Esophagus muscularis mucosa (tissue), 4 donors: ENCODE results near the gene IPO11. TPM values are rescaled to one million over a fixed set of nuclear protein-coding genes. Genes with fewer than 3 reads are reported as not detected.

Experiments
- DNase-seq: peaks from one replicate; pipeline ENCODE4 v3.0.0-alpha.2; 2017; ENCODE audit errors: extremely low spot score
- H3K27ac ChIP-seq, 4 donors: fragments of 200-600 bp; sonication (generic); replicated peaks in 1 of 4; 1 replicate in 3 of 4; 2 replicates in 1 of 4; pipeline ENCODE4 v1.5.1; 2016 to 2019; ENCODE audit warnings: mild to moderate bottlenecking in 1 of 4
- H3K27me3 ChIP-seq, 4 donors: fragments of 200-600 bp; sonication (generic); one replicate each; pipeline versions ENCODE4 v1.5.1 to v1.6.0; 2016 to 2019
- H3K36me3 ChIP-seq, 4 donors: fragments of 200-600 bp; sonication (generic); one replicate each; pipeline ENCODE4 v1.5.1; 2016 to 2019
- H3K4me1 ChIP-seq, 4 donors: fragments of 200-600 bp; sonication (generic); one replicate each; pipeline ENCODE4 v1.5.1; 2016 to 2019
- H3K4me3 ChIP-seq, 4 donors: fragments of 200-600 bp; sonication (generic); 1 replicate in 2 of 4; 2 replicates in 2 of 4; pipeline ENCODE4 v1.5.1; 2016 to 2019; ENCODE audit warnings: mild to moderate bottlenecking in 4 of 4, moderate library complexity in 1 of 4
- H3K9me3 ChIP-seq, 4 donors: fragments of 200-600 bp; sonication (generic); 1 replicate in 3 of 4; 2 replicates in 1 of 4; pipeline ENCODE4 v1.5.1; 2016 to 2019
- EP300 ChIP-seq: sonication (generic); formaldehyde crosslinking; IDR thresholded peaks from one replicate; pipeline ENCODE4 v1.6.1; 2017; ENCODE audit warnings: antibody characterized with exemption
- POLR2A ChIP-seq: fragments of 450-650 bp; IDR thresholded peaks from one replicate; pipeline ENCODE4 v1.6.1; 2017; ENCODE audit warnings: antibody characterized with exemption, moderate library complexity, mild to moderate bottlenecking, low read depth
- POLR2AphosphoS5 ChIP-seq, 2 donors: sonication (generic); formaldehyde crosslinking; IDR thresholded peaks; one replicate each; pipeline ENCODE4 v1.6.1; 2017; ENCODE audit warnings: antibody characterized with exemption in 2 of 2
- WGBS: methylation state at CpG from one replicate; pipeline ENCODE4 v1.1.5; 2018; 5-methylcytosine and 5-hydroxymethylcytosine counted together
- intact Hi-C: fragments of 100-400 bp; cut with DNase I; formaldehyde crosslinking; loops from one replicate; pipeline ENCODE4 v1.15.1; 2023
- total RNA-seq, 4 donors: library from RNA; depleted of rRNA; stranded (reverse); fragments of >200 nt; gene quantifications; one replicate each; pipeline versions ENCODE4 v1.1.0 to v1.2.1, GENCODE V29; 2016
- TF ChIP-seq, protein P1 (sequence below), 3 experiments: fragments of 200-600 bp in 2 of 3; fragments of 450-650 bp in 1 of 3; sonication (generic) in 2 of 3; IDR thresholded peaks; one replicate each; pipeline ENCODE4 v1.5.1; 2017 to 2019; ENCODE audit warnings: antibody characterized with exemption in 3 of 3, mild to moderate bottlenecking in 2 of 3, moderate library complexity in 1 of 3

Gene IPO11
- total RNA-seq, 4 donors from 2014 or later, result 14.8 to 19.6 (median 18.3) TPM

DNA sequence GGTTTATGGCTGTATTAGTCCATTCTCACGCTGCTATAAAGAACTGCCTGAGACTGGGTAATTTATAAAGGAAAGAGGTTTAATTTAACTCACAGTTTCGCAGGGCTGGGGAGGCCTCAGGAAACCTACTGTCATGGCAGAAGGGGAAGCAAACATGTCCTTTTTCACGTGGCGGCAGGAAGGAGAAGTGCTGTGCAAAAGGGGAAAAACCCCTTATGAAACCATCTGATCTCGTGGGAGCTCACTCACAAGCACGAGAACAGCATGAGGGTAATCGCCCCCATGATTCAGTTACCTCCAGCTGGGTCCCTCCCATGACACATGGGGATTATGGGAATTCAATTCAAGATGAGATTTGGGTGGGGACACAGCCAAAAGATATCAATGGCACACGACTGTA is 180.0 kb downstream of the IPO11 start:
- no peak for DNase-seq

DNA sequence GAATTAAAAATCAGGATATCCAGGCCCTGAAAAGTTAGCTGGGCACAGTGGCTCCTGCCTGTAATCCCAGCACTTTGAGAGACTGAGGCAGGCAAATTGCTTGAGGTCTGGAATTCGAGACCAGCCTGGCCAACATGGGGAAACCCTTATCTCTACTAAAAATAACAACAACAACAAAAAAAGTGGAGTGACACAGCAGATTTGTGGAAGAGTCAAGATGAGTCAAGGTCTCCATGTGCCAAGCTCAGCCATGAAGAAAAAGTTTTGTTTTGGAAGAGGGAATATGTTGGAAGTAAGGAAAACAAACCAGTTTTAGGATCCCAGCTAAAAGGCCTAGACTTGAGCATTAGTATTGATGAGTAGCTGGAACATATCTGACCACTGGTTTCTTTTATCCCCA is 180.8 kb downstream of the IPO11 start:
- H3K4me3 ChIP-seq, result no peak overlapping the region
- 85% methylated on average over 1 of the region's 1 CpG for WGBS
- no peak for DNase-seq
- H3K36me3 ChIP-seq, result peaks cover 0 to 31% (median 15%) of the 10 kb centered on the region in 4 donors
- no peaks in the 10 kb centered on the region for H3K27me3 ChIP-seq
- no peak overlapping the region for H3K27ac ChIP-seq
- intact Hi-C loops, result no loop called here
- H3K9me3 ChIP-seq, result no peaks in the 10 kb centered on the region
- no peaks in the 10 kb centered on the region for H3K4me1 ChIP-seq
- TF ChIP-seq POLR2A (no peak), POLR2AphosphoS5 (IDR thresholded peaks at IDR 0.05) (no peak), EP300 (no peak)
- TF ChIP-seq, protein P1, sequence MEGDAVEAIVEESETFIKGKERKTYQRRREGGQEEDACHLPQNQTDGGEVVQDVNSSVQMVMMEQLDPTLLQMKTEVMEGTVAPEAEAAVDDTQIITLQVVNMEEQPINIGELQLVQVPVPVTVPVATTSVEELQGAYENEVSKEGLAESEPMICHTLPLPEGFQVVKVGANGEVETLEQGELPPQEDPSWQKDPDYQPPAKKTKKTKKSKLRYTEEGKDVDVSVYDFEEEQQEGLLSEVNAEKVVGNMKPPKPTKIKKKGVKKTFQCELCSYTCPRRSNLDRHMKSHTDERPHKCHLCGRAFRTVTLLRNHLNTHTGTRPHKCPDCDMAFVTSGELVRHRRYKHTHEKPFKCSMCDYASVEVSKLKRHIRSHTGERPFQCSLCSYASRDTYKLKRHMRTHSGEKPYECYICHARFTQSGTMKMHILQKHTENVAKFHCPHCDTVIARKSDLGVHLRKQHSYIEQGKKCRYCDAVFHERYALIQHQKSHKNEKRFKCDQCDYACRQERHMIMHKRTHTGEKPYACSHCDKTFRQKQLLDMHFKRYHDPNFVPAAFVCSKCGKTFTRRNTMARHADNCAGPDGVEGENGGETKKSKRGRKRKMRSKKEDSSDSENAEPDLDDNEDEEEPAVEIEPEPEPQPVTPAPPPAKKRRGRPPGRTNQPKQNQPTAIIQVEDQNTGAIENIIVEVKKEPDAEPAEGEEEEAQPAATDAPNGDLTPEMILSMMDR (IDR thresholded peaks at IDR 0.05), result no peak

More for the DNA sequence above, 180.0 kb downstream of the IPO11 start:
- Histone ChIP-seq H3K27ac (no peak overlapping the region), H3K9me3 (no peaks in the 10 kb centered on the region), H3K4me3 (no peak overlapping the region), H3K36me3 (peaks cover 0 to 31% (median 15%) of the 10 kb centered on the region in 4 donors), H3K27me3 (no peaks in the 10 kb centered on the region), H3K4me1 (no peaks in the 10 kb centered on the region)
- intact Hi-C loops, result no loop called here
- 97% methylated on average over 8 of the region's 8 CpGs for WGBS
- TF ChIP-seq EP300, result no peak

DNA sequence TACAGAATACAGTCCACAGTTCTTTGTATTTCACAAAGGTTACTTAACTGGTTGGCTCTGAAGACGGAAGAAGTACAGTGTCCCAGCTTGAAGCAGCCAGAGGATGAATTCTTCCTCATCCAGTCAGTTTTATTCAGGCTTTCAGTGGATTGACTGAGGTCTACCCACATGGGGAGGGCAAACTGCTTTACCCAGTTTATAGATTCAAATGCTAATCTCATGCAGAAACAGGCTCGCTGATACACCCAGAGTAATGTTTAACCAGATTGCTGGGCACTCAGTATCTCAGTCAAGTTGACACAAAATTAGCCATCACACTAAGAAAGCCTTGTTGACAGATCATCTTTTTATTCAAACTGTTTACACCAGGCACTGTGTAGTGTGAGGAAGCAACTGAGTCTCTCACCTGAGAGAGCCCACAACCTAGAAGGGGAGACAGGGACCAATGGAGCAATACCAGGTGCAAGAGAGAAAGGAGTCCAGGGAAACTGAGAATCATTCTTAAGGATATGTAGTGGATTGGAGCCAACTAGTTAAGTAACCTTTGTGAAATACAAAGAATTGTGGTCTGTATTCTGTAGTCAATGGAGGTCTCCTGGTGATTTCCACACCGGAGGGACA is 181.9 kb downstream of the IPO11 start:
- Histone ChIP-seq H3K36me3 (peaks cover 0 to 31% (median 15%) of the 10 kb centered on the region in 4 donors), H3K27ac (no peak overlapping the region), H3K4me3 (no peak overlapping the region), H3K9me3 (no peaks in the 10 kb centered on the region), H3K27me3 (no peaks in the 10 kb centered on the region), H3K4me1 (no peaks in the 10 kb centered on the region)
- no peak for TF ChIP-seq POLR2A
- TF ChIP-seq EP300, result no peak
- TF ChIP-seq, protein P1 (IDR thresholded peaks at IDR 0.05), result no peak
- no peak for TF ChIP-seq POLR2AphosphoS5 (IDR thresholded peaks at IDR 0.05)
- intact Hi-C loops, result no loop called here
- 96% methylated on average over 3 of the region's 3 CpGs for WGBS
- no peak for DNase-seq

DNA sequence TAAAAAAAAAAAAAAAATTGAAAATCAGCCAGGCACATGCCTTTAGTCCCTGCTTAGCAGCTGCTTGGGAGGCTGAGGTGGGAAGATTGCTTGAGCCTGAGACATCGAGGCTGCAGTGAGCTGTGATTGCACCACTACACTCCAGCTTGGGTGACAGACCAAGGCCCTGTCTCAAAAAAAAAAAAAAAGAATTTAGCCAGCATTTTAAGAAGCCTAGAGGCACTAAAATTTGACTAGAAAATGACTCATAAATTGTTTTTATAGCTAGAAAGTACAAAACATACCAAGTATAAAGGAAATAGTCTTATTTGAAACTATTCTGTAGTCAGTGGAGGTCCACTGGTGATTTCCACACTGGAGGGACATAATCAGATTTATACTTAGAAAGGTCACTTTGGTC is 183.5 kb downstream of the IPO11 start:
- no peak overlapping the region for H3K4me3 ChIP-seq
- 92% methylated on average over 1 of the region's 1 CpG for WGBS
- H3K36me3 ChIP-seq, result peaks cover 0 to 31% (median 15%) of the 10 kb centered on the region in 4 donors
- H3K9me3 ChIP-seq, result no peaks in the 10 kb centered on the region
- H3K27ac ChIP-seq, result no peak overlapping the region
- H3K27me3 ChIP-seq, result no peaks in the 10 kb centered on the region
- DNase-seq, result no peak
- TF ChIP-seq EP300 (no peak), POLR2A (no peak), POLR2AphosphoS5 (IDR thresholded peaks at IDR 0.05) (no peak)
- TF ChIP-seq, protein P1 (IDR thresholded peaks at IDR 0.05), result no peak
- no peaks in the 10 kb centered on the region for H3K4me1 ChIP-seq
- intact Hi-C loops, result no loop called here

DNA sequence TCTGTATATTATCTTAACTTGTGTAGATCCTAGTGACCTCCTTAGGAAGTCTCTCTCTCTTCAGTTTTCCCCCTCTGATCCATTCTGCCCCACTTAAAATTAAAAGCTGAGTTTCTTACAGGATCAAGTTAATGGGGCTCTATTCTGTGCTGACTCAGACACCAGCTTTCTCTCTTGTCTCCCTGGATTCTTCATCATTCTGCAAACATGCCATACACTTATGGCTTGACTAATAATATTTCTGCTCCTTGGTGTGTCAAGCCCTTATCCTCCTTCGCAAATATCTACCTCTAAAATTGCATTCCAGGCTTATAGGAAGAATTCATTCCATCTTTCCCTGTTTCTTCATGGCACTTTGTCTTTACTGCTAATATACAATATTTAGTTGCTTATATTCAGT is 184.1 kb downstream of the IPO11 start:
- 90% methylated on average over 1 of the region's 1 CpG for WGBS
- intact Hi-C loops, result no loop called here

More for the DNA sequence above, 184.1 kb downstream of the IPO11 start:
- TF ChIP-seq, protein P1 (IDR thresholded peaks at IDR 0.05), result no peak
- TF ChIP-seq EP300 (no peak), POLR2A (no peak), POLR2AphosphoS5 (IDR thresholded peaks at IDR 0.05) (no peak)
- no peak overlapping the region for H3K27ac ChIP-seq
- no peak for DNase-seq
- no peaks in the 10 kb centered on the region for H3K4me1 ChIP-seq
- no peak overlapping the region for H3K4me3 ChIP-seq
- no peaks in the 10 kb centered on the region for H3K9me3 ChIP-seq
- H3K27me3 ChIP-seq, result no peaks in the 10 kb centered on the region
- H3K36me3 ChIP-seq, result peaks cover 0 to 27% (median 14%) of the 10 kb centered on the region in 4 donors
